Adipocyte (in vitro differentiated cells): Measurements from ENCODE around the gene SUMO3.

ENCODE experiments used
- DNase-seq: peaks from one replicate; pipeline ENCODE4 v3.0.0-alpha.2; 2015; ENCODE audit warnings: low read depth
- H3K27me3 ChIP-seq: replicated peaks from 2 replicates; pipeline ENCODE4 v1.7.0; 2013; ENCODE audit warnings: mild to moderate bottlenecking, low read length, moderate library complexity; ENCODE audit not compliant: control insufficient read depth, insufficient read depth
- H3K36me3 ChIP-seq: 2 replicates; pipeline ENCODE4 v1.7.0; 2013; ENCODE audit warnings: low read length, mild to moderate bottlenecking, moderate library complexity; ENCODE audit not compliant: control insufficient read depth, insufficient read depth, severe bottlenecking
- H3K4me1 ChIP-seq: 2 replicates; pipeline ENCODE4 v1.7.0; 2013; ENCODE audit warnings: mild to moderate bottlenecking, low read length, moderate library complexity; ENCODE audit not compliant: control insufficient read depth, insufficient read depth
- H3K4me3 ChIP-seq: 2 replicates; pipeline ENCODE4 v1.7.0; 2013; ENCODE audit warnings: mild to moderate bottlenecking, low read length, moderate library complexity
- H3K9ac ChIP-seq: 2 replicates; pipeline ENCODE4 v1.7.0; 2013; ENCODE audit warnings: mild to moderate bottlenecking, low read length, moderate library complexity
- H3K9me3 ChIP-seq: 2 replicates; pipeline ENCODE4 v1.7.0; 2013; ENCODE audit warnings: mild to moderate bottlenecking, low read length, moderate library complexity; ENCODE audit not compliant: control insufficient read depth

The SUMO3 gene

DNA sequence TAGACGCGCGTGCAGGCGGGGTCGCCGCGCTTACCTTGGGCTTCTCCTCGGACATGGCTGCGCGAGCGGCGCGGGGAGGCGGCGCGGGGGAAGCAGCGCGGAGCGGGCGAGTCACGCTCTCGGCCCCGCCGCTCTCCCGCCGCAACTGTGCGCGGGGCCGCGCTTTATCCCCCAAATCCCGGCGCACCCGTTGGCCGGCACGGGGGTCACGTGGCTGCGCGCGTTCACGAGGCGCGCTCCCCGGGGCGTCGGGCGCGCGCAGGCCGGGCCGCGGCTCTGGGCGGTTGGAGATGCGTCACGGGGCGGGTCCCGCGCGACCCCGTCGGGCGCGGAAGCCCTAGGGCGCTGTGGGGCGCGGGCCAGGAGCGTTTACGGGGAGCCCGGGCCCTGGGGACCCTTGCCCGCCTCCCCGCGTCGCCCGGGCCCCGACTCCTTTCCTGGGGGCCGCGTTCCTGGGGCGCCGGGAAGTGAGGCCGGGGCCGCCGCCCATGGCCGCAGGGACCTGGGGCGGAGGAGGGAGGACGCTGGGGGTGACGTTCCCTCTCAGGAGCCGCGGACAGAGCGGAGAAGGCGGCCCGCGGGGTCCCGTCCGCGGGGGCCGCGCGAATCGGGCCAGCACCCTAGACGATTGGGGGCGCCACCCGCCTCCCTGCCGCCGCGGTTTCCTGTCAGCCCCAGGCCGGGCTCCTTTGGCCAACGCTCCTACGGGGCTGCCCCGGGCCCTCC, at the start of gene SUMO3:
Gene SUMO3, minus strand, starts transcription at position 149 of the 726 bp plus-strand sequence. Its CDS starts 94 bp downstream, at position 55.
- Histone ChIP-seq H3K36me3 (no peaks in the 10 kb centered on the region), H3K27me3 (no peaks in the 10 kb centered on the region), H3K4me1 (peaks cover 32% of the 10 kb centered on the region), H3K4me3 (peak within 1 kb of the TSS; percentile 89), H3K9ac (peak within 1 kb of the TSS; percentile 87), H3K9me3 (peaks cover 25% of the 10 kb centered on the region)
- peak; percentile 89 for DNase-seq

DNA sequence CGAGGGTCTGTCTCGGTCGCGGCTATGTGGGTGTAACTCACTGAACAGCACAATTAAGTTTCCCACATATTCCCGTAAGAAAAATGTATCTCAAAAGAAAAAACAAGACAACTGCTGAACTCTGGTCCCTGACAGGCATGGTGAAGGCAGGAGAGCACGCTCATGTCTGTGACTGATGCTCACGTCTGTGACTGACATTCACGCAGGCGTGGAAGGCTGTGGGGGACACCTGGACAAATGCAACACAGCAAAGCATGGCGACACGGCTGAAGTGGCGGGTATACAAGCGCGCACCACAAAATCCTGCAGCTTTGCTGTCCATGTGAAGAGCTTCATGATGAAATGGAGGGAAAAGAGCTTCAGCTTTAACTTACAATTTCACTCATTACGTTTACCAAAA, 49.6 kb upstream of the SUMO3 start:
- Histone ChIP-seq H3K27me3 (no peaks in the 10 kb centered on the region), H3K9ac (peak overlapping the region; percentile 9), H3K9me3 (no peaks in the 10 kb centered on the region), H3K4me3 (no peak overlapping the region), H3K36me3 (peaks cover 24% of the 10 kb centered on the region), H3K4me1 (peaks cover 72% of the 10 kb centered on the region)
- no peak for DNase-seq

DNA sequence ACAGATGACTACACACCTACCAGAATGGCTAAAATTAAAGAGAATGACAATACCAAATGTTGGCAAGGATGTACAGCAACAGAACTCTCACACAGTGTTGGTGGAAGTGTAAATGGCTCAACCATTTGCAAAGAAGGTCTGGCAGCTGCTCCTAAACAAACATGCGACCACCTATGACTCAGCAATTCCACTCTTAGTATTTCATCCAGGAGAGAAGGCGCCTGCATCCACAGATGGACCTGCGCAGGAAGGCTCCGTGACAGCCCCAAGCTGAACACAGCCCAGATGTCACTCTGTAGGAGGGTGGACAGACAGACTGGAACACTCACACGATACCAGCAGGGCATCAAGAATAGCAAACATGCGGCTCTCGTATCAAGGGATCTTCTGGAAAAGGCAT, 48.9 kb upstream of the SUMO3 start:
- no peaks in the 10 kb centered on the region for H3K9me3 ChIP-seq
- no peaks in the 10 kb centered on the region for H3K27me3 ChIP-seq
- peaks cover 66% of the 10 kb centered on the region for H3K4me1 ChIP-seq
- H3K9ac ChIP-seq = no peak overlapping the region
- H3K36me3 ChIP-seq = peaks cover 26% of the 10 kb centered on the region
- peak; percentile 53 for DNase-seq
- no peak overlapping the region for H3K4me3 ChIP-seq

DNA sequence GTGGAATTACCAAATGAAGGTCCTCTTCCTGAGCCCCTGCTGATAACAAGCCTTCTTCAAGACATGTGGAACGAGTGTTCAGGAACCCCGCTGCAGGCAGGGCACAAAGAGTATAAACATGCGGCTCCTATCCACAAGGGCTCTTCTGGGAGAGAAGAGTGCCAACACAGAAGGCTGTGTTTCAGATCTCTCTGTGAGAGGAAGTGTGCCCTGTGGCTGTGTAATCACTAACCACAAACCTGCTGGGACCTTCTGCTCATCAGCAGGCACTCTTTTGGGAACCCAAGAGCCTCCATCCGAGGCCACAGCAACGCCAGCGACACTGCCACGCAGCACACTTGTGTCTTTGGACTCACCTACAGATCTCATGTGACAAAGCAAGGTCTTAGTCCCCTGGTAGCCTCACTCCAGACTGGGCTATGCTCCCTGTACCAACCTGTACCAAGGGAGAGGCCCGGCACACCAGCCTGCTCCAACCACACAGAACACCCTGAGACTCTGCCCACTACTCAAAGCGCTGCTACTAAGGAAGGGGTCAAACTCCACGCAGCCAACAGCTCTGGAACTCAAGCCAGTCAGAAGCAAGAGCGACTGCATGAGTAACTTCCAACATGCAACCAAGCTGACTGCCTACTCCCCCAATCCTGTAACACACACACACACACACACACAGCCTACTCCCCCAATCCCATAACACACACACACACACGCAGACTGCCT, 47.9 kb upstream of the SUMO3 start:
- Histone ChIP-seq H3K27me3 (no peaks in the 10 kb centered on the region), H3K4me3 (no peak overlapping the region), H3K9ac (no peak overlapping the region), H3K4me1 (peaks cover 56% of the 10 kb centered on the region), H3K36me3 (peaks cover 27% of the 10 kb centered on the region), H3K9me3 (no peaks in the 10 kb centered on the region)
- DNase-seq = no peak

DNA sequence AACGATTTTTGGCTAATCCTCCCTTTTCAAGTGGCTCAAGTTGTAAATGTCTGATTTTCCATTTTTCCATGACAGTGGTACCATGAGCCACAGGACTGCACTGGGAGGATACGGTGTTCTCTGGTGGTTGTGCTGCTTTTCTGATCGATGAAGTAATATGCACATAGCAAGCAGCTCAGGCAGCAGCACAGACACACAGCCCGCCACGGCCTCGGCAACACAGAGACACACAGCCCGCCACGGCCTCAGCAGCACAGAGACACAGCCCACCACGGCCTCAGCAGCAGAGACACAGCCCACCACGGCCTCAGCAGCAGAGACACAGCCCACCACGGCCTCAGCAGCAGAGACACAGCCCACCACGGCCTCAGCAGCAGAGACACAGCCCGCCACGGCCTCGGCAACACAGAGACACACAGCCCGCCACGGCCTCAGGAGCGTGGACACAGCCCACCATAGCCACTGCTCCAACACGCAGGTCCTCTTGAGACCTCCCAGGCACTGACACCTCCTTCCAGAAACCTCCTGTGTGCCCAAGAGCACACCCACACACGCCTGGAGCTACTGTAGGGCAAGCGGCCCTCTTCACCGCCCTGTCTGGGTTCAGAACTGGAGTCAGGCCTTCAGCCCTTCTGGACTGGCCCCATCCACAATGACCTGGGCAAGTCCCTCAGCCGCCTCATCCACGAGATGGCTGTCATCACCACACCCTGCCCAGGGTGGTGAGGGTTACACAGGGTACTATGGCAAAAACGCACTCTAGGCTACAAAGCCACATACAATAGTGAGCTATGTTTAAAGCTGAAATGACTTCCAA, 45.2 kb upstream of the SUMO3 start:
- Histone ChIP-seq H3K36me3 (peaks cover 49% of the 10 kb centered on the region), H3K27me3 (no peaks in the 10 kb centered on the region), H3K9ac (no peak overlapping the region), H3K9me3 (no peaks in the 10 kb centered on the region), H3K4me3 (no peak overlapping the region), H3K4me1 (peaks cover 29% of the 10 kb centered on the region)
- DNase-seq = no peak

DNA sequence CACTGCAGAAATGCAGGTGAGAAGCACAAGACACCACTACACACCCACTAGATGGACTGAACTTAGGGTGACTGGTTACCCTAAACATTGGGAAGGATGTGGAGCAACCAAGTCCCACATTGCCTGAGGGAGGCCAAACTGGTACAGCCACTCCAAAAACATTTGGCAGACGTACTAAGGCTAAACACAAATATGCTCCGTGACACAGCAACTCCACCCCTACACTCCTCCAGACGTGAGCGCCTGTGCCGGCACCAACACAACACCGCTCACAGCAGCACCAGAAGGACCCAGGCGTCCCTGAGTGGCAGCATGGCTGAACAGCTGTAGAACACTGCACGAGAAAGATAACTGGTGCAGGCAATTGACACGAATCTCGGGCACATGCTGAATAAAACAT, 40.9 kb upstream of the SUMO3 start:
- no peak for DNase-seq
- no peaks in the 10 kb centered on the region for H3K27me3 ChIP-seq
- H3K4me1 ChIP-seq = no peaks in the 10 kb centered on the region
- H3K36me3 ChIP-seq = peaks cover 72% of the 10 kb centered on the region
- H3K9ac ChIP-seq = no peak overlapping the region
- no peak overlapping the region for H3K4me3 ChIP-seq
- no peaks in the 10 kb centered on the region for H3K9me3 ChIP-seq

DNA sequence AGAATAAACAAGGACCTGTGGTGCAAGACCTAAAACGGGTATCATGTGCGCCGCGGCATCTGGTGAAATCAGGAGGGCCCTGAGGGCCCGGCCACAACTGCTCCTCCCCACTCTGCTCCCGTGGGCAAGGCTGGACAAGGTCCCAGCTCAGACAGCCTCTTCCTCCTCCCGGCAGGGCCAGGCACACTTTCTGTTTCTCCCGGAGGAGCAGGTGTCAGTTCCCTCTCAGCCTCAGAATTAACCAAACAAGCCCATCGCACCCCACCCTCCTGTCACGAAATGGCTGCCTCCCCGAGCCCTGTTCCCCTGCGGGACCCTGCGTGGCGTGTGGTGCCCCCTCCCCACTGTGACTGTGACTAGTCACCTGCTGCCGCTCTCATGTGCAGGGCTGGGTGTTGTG, 40.4 kb upstream of the SUMO3 start:
- H3K9me3 ChIP-seq = no peaks in the 10 kb centered on the region
- DNase-seq = no peak
- peaks cover 70% of the 10 kb centered on the region for H3K36me3 ChIP-seq
- no peaks in the 10 kb centered on the region for H3K27me3 ChIP-seq
- H3K9ac ChIP-seq = no peak overlapping the region
- H3K4me3 ChIP-seq = no peak overlapping the region
- no peaks in the 10 kb centered on the region for H3K4me1 ChIP-seq

DNA sequence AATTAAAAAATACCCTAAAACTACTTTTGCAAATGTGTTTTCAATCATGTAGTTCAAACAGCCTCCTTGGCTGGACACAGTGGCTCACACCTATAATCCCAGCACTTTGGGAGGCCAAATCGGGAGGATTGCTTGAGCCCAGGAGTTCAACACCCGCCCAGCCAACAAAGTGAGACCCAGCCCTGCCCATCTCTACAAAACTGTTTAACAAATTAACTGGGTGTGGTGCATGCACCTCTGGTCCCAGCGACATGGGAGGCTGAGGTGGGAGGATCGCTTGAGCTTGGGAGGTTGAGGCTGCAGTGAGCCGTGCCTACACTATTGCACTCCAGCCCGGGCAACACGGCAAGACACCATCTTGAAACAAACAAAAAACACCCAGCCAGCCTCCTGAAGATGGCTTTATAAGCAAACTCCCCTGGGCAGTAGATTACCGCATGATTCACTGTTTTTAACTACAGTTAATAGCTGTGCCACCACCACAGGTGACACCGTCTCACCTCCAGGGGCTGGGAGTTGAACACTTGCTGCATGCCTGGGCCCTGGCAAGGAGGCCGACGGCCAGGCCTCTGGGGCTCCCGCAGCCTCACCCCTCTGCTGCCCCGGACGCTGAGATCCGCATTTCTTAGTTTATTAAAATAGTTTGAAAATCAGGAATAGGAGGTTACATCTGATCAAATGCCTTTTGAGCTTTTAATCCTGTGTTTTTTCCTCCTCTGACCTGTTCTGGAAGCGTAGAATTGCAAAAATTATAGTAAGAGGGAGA, 39.4 kb upstream of the SUMO3 start:
- H3K9ac ChIP-seq = no peak overlapping the region
- no peaks in the 10 kb centered on the region for H3K4me1 ChIP-seq
- no peak for DNase-seq
- H3K27me3 ChIP-seq = no peaks in the 10 kb centered on the region
- peaks cover 72% of the 10 kb centered on the region for H3K36me3 ChIP-seq
- H3K4me3 ChIP-seq = no peak overlapping the region
- H3K9me3 ChIP-seq = no peaks in the 10 kb centered on the region

DNA sequence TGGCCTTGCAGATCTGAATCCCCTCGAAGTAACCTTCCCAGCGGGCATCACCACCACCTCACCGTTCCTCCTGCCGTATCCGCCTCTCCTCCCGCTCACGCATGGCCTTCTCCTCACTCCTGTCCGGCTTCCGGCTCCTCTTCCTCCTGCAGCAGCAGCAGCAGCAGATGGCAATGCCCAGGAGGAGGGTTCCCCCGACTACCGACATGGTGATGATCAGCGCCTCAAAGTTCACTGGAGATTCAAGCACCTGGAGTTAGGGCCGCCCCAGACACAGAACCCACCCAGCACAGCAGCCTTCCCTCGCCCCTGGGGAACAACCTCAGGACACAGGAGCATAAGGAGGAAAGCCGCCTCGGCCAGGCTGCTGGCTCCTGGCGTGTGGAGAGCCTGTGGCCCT, 38.3 kb upstream of the SUMO3 start:
- Histone ChIP-seq H3K9me3 (no peaks in the 10 kb centered on the region), H3K36me3 (peaks cover 78% of the 10 kb centered on the region), H3K4me3 (no peak overlapping the region), H3K9ac (no peak overlapping the region), H3K27me3 (no peaks in the 10 kb centered on the region), H3K4me1 (no peaks in the 10 kb centered on the region)
- DNase-seq = no peak

DNA sequence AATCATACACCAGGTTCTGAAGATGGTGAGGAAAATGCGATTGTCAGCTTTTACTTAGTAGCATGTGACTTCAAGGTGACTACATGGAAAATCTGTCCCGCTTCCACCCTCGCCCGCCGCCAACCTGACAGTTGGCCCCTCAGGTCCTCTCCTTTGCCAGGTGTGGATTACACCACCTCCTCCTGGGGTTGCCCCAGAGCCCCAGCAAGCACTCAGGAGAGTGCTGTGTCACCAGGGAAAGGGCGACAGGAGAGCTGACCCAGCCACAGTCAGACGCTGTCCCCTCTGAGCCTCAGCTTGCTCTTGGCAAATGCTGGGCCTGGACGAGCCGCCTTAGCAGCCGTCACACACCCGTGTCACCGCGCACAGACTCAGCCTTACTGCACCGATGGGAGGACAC, 37.7 kb upstream of the SUMO3 start:
- DNase-seq = no peak
- Histone ChIP-seq H3K27me3 (no peaks in the 10 kb centered on the region), H3K9me3 (no peaks in the 10 kb centered on the region), H3K9ac (no peak overlapping the region), H3K4me1 (no peaks in the 10 kb centered on the region), H3K36me3 (peaks cover 83% of the 10 kb centered on the region), H3K4me3 (no peak overlapping the region)
